GM18870 (cell line): Measurements from ENCODE around the gene ATG4B.

Source experiments
- ATAC-seq: cut with Tn5 transposase; IDR thresholded peaks from one replicate; pipeline ENCODE4 v1.9.1; 2021; ENCODE audit warnings: moderate library complexity; ENCODE audit not compliant: unreplicated experiment

The ATG4B gene

DNA sequence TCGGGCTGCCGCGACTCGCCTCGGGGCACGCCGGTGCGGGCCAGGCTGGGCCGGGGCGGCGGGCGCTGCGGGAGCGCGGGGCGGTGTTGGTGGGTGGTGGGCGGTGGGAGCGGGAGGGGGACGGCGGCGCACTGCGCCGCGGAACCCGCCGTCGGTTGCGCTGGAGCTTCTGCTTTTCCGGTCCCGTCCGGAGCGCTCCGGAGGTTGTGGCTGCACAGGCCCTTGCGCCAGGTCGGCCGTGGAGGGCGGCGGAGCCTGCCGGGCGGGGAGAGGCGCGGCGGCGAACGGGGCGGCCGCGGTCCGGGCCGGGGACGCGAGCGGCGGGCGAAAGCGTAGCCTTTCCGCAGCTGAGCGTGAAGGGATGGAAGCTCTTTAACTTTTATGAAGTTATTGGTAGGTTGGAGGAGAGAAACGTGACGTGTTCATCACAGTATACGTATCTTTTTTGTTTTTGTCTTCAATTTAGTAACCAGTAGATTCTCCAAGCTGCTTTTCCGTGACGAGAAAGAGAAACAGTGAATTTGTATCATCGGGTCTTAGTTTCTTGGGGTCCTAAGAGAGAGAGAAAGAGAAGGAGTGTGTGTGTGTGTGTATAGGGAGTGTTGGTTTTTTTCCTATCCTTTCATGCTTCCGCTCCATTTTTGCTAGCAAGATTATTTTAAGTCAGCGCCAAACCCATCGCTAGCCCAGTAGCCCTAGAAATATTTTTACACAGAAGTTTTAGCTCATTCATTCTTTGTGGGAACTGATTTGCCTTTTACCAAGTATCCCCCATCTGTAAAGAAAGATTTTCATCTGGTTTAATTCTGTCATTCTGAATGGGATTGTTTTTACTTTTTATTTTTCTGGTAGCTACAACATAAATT, 535 bp downstream of the ATG4B start:
- no peak for ATAC-seq

GRCh38 chr2:241638940-241639339, 1.4 kb downstream of the ATG4B start:
- ATAC-seq = no peak

DNA sequence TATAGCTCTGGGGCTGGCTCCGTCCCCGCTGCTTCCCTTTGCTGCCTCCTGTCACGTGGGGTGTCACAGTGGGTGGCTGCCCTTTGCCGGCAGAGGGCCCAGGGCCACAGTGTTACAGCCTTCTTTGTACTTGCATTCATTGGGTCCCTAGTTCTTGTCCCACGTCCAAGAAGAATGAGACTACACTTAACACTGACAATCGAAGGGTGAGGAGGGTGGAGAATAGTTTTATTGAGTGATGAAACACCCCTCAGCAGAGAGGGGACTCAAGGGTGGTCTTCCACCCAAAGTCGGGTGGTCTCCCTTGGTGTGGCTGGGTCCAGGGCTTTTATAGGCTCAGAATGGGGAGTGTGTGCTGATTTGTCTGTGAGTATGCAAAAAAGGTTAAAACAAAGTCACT, 1.9 kb downstream of the ATG4B start:
- ATAC-seq = no peak

- no peak for ATAC-seq
Measured at GRCh38 chr2:241640165-241640795, 2.8 kb downstream of the ATG4B start.

DNA sequence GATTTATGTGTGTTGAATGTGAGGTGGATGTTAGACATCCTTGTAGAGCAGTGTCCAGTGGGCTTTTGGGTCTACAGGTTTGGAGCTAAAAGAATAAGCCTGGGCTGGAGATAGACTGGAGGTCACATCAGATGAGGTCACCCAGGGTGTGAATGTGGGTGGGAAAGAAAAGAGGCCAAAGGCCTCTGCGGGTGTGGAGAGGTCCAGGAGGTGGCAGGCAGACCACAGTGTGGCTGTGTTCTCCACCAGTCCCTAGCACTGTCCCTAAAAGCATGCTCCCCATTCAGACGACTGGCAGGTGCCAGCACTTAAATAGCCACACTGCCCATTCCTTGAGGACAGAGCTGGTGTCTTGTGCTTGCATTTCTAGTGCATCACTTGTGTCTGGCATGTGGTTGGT, 4.1 kb downstream of the ATG4B start:
- ATAC-seq = no peak

DNA sequence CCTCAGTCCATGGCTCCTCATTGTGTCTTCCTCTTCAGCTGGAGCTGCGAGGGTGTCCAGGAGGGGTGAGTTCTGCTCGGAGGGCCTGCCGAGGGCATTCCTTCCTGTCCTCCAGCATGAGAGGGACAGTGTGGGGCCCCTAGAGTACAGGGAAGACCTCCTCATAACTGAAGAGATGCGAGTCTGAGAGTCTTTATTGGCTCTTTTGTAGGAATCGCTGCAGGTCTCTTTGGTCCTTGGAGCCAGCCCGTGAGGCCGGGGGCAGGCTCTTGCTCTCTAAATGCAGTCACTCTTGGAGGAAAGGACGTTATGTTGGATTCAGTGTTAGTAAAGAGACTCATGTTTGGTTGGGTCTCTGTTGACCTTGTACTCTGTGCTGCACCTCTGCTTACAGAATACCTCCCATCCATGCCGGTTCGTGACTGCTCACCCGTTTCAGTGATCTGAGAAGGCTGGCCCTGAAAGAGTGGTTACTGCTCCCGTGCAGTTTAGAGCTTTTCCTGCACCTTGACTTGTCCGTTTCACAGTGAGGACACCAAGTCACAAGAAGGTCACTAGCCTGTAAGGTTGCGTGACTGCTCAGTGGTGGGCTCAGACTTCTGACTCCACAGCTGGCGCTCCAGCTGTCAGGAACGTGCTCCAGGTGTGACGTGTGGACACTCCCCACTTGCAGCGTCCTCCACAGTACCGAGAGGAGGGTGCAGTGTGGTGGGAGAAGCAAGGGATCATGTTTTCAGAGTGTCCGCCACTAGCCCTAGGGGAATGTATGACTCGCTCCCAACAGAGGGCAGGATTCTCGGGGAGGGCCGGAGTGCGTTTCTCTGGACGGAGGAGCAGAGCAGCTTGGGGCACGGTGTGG, 7.8 kb downstream of the ATG4B start:
- ATAC-seq = no peak

GRCh38 chr2:241645915-241646645, 8.6 kb downstream of the ATG4B start:
- no peak for ATAC-seq

- ATAC-seq = no peak
Measured at GRCh38 chr2:241648453-241648852, 11.0 kb downstream of the ATG4B start.

DNA sequence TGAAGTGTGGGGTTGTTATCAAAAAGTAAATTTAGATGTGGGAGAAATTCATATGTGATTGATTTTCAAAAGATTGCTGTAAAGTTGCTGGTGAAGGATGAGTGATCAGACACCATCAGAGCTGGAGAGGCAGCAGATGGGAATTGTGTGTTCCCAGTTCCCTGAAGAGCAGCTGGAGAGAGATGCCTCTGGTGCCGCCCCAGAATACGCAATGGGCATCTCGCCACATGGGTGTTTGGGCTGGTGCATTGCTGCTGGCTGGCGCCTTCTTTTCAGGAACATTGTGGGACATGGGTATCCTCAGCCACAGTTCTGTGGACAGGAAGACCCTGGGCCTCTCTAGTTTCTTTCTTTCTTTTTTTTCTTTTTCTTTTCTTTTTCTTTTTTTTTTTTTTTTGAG, 11.9 kb downstream of the ATG4B start:
- ATAC-seq = no peak

DNA sequence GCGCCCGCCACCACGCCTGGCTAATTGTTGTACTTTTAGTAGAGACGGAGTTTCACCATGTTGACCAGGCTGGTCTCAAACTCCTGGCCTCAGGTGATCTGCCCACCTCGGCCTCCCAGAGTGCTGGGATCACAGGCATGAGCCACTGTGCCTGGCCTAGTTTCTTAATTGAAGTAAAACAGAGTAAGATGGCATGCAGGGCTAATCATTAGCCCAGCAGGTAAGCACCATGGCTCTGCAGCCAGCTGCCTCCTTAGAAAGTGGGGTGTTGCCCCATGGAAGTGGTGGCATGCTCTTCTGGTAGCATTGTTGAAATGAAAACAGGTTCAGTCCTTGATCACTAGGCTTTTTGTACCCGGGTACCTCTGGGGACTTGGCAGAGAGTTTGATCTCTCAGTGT, 12.4 kb downstream of the ATG4B start:
- ATAC-seq = no peak

GRCh38 chr2:241652142-241652541, 14.6 kb downstream of the ATG4B start:
- no peak for ATAC-seq

DNA sequence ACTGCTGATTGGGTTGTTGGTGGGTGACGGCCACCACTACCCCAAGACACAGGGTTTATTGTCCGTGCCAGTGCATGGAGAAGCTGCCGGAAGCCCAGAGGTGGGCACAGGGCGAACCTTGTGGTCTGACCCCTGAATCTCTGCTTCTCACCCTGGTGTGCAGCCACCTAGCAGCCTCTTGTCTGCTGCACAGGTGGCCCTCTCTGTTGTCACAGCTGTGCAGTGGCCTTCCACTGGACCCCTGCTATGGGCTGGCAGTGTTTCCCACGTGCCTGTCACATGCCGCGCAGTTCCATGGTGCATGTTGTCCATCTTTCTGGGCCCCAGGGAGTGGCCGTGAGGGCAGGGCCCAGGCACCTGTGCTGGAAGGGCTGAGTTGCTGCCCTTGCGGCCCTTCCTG, 15.2 kb downstream of the ATG4B start:
- ATAC-seq = no peak

GRCh38 chr2:241653210-241653750, 15.8 kb downstream of the ATG4B start:
- no peak for ATAC-seq

GRCh38 chr2:241654551-241654950, 17.1 kb downstream of the ATG4B start:
- ATAC-seq = no peak

DNA sequence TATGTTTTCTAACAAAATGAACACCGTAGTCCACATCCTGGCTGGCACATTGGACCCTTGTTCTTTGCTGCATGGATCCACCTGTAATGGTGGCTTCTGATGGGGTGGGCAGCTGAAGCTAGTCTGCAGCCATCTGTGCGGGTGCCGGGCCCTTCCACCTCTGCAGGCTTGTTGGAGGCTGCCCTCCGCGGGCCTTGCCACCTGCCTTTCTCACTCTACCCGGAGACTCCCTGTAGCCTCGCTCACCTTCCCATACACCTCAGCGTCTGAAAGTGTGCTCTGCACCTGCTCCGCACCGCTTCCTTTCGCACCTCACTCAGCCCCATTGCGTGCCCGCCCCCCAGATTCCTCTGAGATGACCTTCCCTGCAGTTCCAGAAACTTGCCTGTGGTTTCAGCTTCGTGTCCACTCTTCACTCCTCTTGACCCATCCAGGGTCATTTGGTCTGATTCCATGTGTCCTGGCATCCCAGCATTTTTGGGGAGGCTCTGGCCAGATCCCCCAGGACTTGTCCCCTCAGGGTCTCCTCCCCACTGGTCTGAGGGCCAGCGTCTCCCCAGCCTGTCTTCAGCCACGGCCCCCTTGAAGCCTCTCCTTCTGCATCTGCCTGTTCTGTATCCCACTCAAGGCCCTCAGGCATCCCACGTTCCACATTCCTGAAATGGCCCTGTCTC, 18.2 kb downstream of the ATG4B start:
- ATAC-seq = no peak

GRCh38 chr2:241656190-241656741, 18.8 kb downstream of the ATG4B start:
- no peak for ATAC-seq

DNA sequence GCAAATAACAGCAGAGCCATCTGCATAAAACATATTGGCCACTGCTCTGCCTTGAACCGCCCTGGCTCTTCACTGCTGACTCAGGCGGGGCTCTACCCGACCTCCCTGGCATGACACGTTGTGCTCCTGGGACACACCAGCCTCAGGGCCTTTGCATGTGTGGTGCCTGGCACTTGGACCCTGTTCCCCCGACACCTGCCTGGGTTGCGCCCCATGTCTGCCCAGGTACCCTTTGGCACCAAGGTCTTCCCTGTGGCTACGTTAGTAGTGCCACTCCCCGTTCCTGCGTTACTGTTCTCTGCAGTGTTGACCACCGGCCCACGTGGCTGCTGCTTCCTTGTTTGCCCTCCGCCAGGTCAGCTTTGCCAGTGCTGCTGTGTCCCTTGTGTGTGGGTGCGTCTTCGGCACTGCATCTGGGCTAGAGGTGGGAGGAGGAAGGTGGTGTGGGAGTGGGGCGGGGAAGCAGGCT, 20.3 kb downstream of the ATG4B start:
- no peak for ATAC-seq

GRCh38 chr2:241658296-241658695, 20.8 kb downstream of the ATG4B start:
- no peak for ATAC-seq

- ATAC-seq = no peak
Measured at GRCh38 chr2:241659150-241659739, 21.8 kb downstream of the ATG4B start.
